NCI-H774 (cell line): Measurements from ENCODE around the gene TNMD.

Source experiments
- DNase-seq: peaks from one replicate; lab custom pipeline; 2025; lab: John Stamatoyannopoulos, UW

TNMD gene

GRCh38 chrX:100643956-100644860, 59.5 kb downstream of the TNMD start, which contains the start of gene SRPX2:
Gene SRPX2, plus strand, starts transcription at chrX:100644199. Its CDS starts 2,124 bp downstream, at chrX:100646323.
- no peak for DNase-seq

- DNase-seq = no peak
These were observed 60.4 kb downstream of the TNMD start for GRCh38 chrX:100645106-100645505.

- DNase-seq = no peak
These were observed 62.4 kb downstream of the TNMD start for GRCh38 chrX:100647095-100647494.

DNA sequence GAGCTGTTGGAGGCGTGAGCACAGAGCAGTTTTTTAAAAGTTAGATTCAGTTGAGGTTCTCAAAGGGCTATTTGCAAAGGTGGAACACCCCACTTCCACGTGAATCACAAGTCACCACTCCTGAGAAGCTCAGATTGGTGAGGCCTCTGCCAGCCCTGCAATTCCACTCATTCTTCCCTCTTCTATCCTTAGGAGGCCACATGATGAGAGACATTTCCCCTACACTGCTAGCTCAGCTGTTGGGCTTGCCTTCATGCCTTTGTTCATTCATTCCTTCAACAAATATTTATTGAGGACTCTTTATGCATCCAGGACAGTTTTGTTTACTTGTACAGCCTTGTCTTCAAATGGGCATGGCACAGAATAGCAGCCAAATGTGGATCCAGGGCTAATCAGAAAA, 63.0 kb downstream of the TNMD start:
- DNase-seq = no peak

- no peak for DNase-seq
These were observed 64.0 kb downstream of the TNMD start for GRCh38 chrX:100648458-100649417.
